GM10248 (cell line): ENCODE measurements around the gene DNAAF5.

Experiments
- CTCF ChIA-PET: fragments of 300-600 bp; sonication (Branson Sonifier 250); formaldehyde crosslinking; extraction: SDS; loops from one replicate; lab custom pipeline; 2021; ENCODE audit warnings: antibody characterized with exemption; lab: Yijun Ruan, JAX
- POLR2A ChIA-PET: fragments of 350-650 bp; sonication (Branson Sonifier 250); formaldehyde crosslinking; extraction: SDS; loops from one replicate; lab custom pipeline; 2020; ENCODE audit warnings: antibody characterized with exemption; lab: Yijun Ruan, JAX
- DNase-seq: peaks from one replicate; pipeline ENCODE4 v3.0.0; 2012; ENCODE audit errors: extremely low spot score
- CTCF ChIP-seq: IDR thresholded peaks from 2 replicates; pipeline ENCODE4 v1.5.1; 2012; ENCODE audit warnings: mild to moderate bottlenecking, low read depth; ENCODE audit errors: extremely low read depth, missing control alignments, control extremely low read depth

DNAAF5 gene

GRCh38 chr7:815284-816216 lies 89.1 kb downstream of the DNAAF5 start:
- no peak for TF ChIP-seq CTCF
- peak; percentile 41 for DNase-seq
- CTCF ChIA-PET = interaction anchor here (1.0 to 1.6 kb wide), 2 partner anchors 58 kb away, joined by 3 to 4 read pairs; no protein-coding TSS in a partner anchor
- POLR2A ChIA-PET = interaction anchor here (1.0 kb wide), 1 partner anchor 16 kb away, joined by 8 read pairs; the partner anchor contains the start of gene SUN1

DNA sequence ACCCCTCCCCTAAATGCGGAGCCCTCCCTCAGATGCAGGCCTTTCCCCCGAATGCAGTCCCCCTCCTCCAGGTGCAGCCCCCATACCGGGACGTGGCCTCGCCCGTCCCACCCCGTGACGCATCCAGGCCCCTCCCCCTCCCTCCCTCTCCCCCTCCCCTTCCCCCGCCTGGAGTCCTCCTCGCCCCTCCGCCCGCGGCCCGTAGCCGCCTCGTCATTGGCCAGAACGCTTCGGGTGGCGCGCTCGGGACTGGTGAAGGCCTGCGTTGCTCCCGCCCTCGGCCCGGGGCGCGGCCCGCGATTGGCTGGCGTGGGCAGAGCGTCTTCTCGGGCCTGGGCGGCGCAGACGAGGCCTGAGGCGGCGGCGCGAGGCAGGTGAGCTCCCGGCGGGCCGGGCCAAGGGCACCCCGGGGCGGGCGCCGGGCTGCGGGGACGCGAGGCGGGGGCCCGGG lies 89.8 kb downstream of the DNAAF5 start:
- ChIA-PET CTCF (interaction anchor here (0.8 to 2.4 kb wide), 5 partner anchors 8 to 57 kb away, joined by 3 to 9 read pairs (median 3); no protein-coding TSS in a partner anchor), POLR2A (interaction anchor here (1.0 kb wide), 1 partner anchor 16 kb away, joined by 8 read pairs; the partner anchor contains the start of gene SUN1)
- TF ChIP-seq CTCF = no peak
- peak; percentile 99 for DNase-seq

- no peak for TF ChIP-seq CTCF
- CTCF ChIA-PET = interaction anchor here (0.8 to 2.4 kb wide), 7 partner anchors 9 to 57 kb away, joined by 3 to 9 read pairs (median 3); partner anchors contain the start of gene SUN1
These were observed 90.5 kb downstream of the DNAAF5 start for GRCh38 chr7:816751-817671.

GRCh38 chr7:818031-818699 lies 91.7 kb downstream of the DNAAF5 start:
- ChIA-PET CTCF (interaction anchor here (0.6 to 2.4 kb wide), 11 partner anchors 8 to 55 kb away, joined by 3 to 9 read pairs (median 3); partner anchors contain the start of gene SUN1), POLR2A (no interaction called here)
- TF ChIP-seq CTCF = no peak
- no peak for DNase-seq

More at GRCh38 chr7:816751-817671, 90.5 kb downstream of the DNAAF5 start:
- POLR2A ChIA-PET = interaction anchor here (1.0 kb wide), 1 partner anchor 15 kb away, joined by 8 read pairs; the partner anchor contains the start of gene SUN1
- no peak for DNase-seq

DNA sequence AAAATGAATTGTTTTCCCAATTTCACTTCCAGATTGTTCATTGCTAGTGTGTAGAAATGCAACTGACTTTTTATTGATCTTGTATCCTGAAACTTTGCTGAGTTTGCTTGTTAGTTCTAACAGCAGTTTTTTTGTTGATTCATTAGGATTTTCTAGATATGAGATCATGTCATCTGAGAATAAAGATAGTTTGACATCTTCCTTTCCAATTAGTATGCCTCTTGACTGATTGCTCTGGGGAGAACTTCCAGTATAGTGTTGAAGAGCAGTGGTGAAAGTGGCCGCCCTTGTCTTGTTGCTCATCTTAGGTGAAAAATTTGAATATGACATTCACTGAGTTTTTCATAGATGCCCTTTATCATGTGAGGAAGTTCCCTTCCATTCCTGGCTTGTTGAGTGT lies 93.8 kb downstream of the DNAAF5 start:
- ChIA-PET CTCF (no interaction called here), POLR2A (interaction anchor here (0.7 kb wide), 1 partner anchor 93 kb away, joined by 3 read pairs; no protein-coding TSS in a partner anchor)
- no peak for DNase-seq
- no peak for TF ChIP-seq CTCF
